Endothelial cell of umbilical vein (primary cell): ENCODE results near the gene RALGAPA1. TPM values are rescaled to one million over a fixed set of nuclear protein-coding genes. Genes with fewer than 3 reads are reported as not detected.

Experiments used
- BruUV-seq: library from RNA; stranded (reverse); fragments of 400-500 nt; replicated peaks from 2 replicates; lab custom pipeline; 2021; lab: Mats Ljungman, UMichigan
- CTCF ChIA-PET: fragments of 300-600, 350-600 bp; sonication (Branson Sonifier 250); formaldehyde crosslinking; loops from one replicate; lab custom pipeline; 2021; ENCODE audit warnings: antibody characterized with exemption, inconsistent platforms; lab: Charles Lee
- POLR2A ChIA-PET: fragments of 300-600, 350-600 bp; sonication (Branson Sonifier 250); formaldehyde crosslinking; loops from one replicate; lab custom pipeline; 2021; ENCODE audit warnings: antibody characterized with exemption, inconsistent platforms; lab: Charles Lee
- DNase-seq: peaks from one replicate; pipeline ENCODE4 v3.0.0-alpha.2; 2011; ENCODE audit warnings: low read depth, low spot score
- FAIRE-seq: peaks from 2 replicates; lab custom pipeline; 2011; peaks lifted over from hg19 to GRCh38; lab: Jason Lieb, UNC
- H2AFZ ChIP-seq: 2 replicates; pipeline ENCODE4 v1.6.0; 2012; ENCODE audit warnings: low read depth, low read length, control low read depth, inconsistent platforms
- H3K27ac ChIP-seq: 2 replicates; pipeline ENCODE4 v1.5.1; 2011; ENCODE audit warnings: low read depth, mild to moderate bottlenecking, control low read depth, low read length, moderate library complexity; ENCODE audit not compliant: insufficient read depth
- H3K27me3 ChIP-seq, 2 experiments: 2 replicates each; pipeline versions ENCODE4 v1.6.0 to v1.6.1; 2011; ENCODE audit warnings: low read length in 2 of 2, mixed read lengths in 1 of 2; ENCODE audit not compliant: control insufficient read depth in 2 of 2, insufficient read depth in 2 of 2
- H3K36me3 ChIP-seq, 2 experiments: 2 replicates in 1 of 2; 3 replicates in 1 of 2; pipeline ENCODE4 v1.5.1; 2011; ENCODE audit warnings: low read length in 2 of 2, mild to moderate bottlenecking in 1 of 2, moderate library complexity in 1 of 2; ENCODE audit not compliant: control insufficient read depth in 2 of 2, insufficient read depth in 2 of 2; ENCODE audit errors: extremely low read depth in 1 of 2
- H3K4me1 ChIP-seq: 3 replicates; pipeline ENCODE4 v1.5.1; 2011; ENCODE audit warnings: mild to moderate bottlenecking, low read length; ENCODE audit not compliant: control insufficient read depth, insufficient read depth; ENCODE audit errors: extremely low read depth
- H3K4me2 ChIP-seq: 2 replicates; pipeline ENCODE4 v1.6.1; 2011; ENCODE audit warnings: low read length, control low read depth, mixed read lengths; ENCODE audit not compliant: insufficient read depth
- H3K4me3 ChIP-seq, 3 experiments: fragments of 200-600 bp in 1 of 3; sonication (generic), shearing (Covaris generic) in 1 of 3; replicated peaks in 1 of 3; 2 replicates each; pipeline ENCODE4 v1.5.1; 2011 to 2016; ENCODE audit warnings: control low read depth in 3 of 3, low read length in 3 of 3, mild to moderate bottlenecking in 2 of 3, inconsistent platforms in 1 of 3, low read depth in 1 of 3, moderate library complexity in 1 of 3; ENCODE audit not compliant: insufficient read depth in 1 of 3
- H3K79me2 ChIP-seq: 2 replicates; pipeline ENCODE4 v1.6.0; 2012; ENCODE audit warnings: low read length, inconsistent platforms; ENCODE audit not compliant: control insufficient read depth, insufficient read depth
- H3K9ac ChIP-seq: replicated peaks from 2 replicates; pipeline ENCODE3; 2011; ENCODE audit warnings: low read length, control low read depth; ENCODE audit not compliant: insufficient read depth; ENCODE audit errors: extremely low read depth
- H3K9me1 ChIP-seq: replicated peaks from 3 replicates; pipeline ENCODE4 v1.6.0; 2011; ENCODE audit warnings: mild to moderate bottlenecking, low read length; ENCODE audit not compliant: control insufficient read depth, insufficient read depth; ENCODE audit errors: extremely low read depth
- H3K9me3 ChIP-seq: replicated peaks from 2 replicates; pipeline ENCODE4 v1.5.1; 2012; ENCODE audit warnings: low read length, inconsistent platforms; ENCODE audit not compliant: control insufficient read depth, insufficient read depth
- H4K20me1 ChIP-seq: replicated peaks from 2 replicates; pipeline ENCODE3; 2011; ENCODE audit warnings: mild to moderate bottlenecking, low read length; ENCODE audit not compliant: control insufficient read depth, insufficient read depth; ENCODE audit errors: extremely low read depth
- CTCF ChIP-seq, 2 donors: IDR thresholded peaks; 1 replicate in 1 of 2; 2 replicates in 1 of 2; pipeline ENCODE4 v1.5.1; 2011; ENCODE audit warnings: low read length in 2 of 2, mild to moderate bottlenecking in 2 of 2, moderate library complexity in 2 of 2, control low read depth in 1 of 2, inconsistent platforms in 1 of 2, low read depth in 1 of 2; ENCODE audit not compliant: insufficient read depth in 1 of 2; ENCODE audit errors: extremely low read depth in 1 of 2
- EZH2 ChIP-seq: IDR thresholded peaks from 2 replicates; pipeline ENCODE4 v1.6.1; 2012; ENCODE audit warnings: borderline replicate concordance, low read depth, mild to moderate bottlenecking, moderate library complexity, low read length, inconsistent platforms; ENCODE audit not compliant: severe bottlenecking
- FOS ChIP-seq: IDR thresholded peaks from 2 replicates; pipeline ENCODE4 v1.6.1; 2011; ENCODE audit warnings: mild to moderate bottlenecking, low read length, moderate library complexity, borderline replicate concordance; ENCODE audit not compliant: insufficient read depth
- GATA2 ChIP-seq: IDR thresholded peaks from 2 replicates; pipeline ENCODE4 v1.7.0; 2011; ENCODE audit warnings: low read depth, mild to moderate bottlenecking, moderate library complexity, mixed read lengths, low read length; ENCODE audit not compliant: insufficient read length, insufficient read depth
- JUN ChIP-seq: IDR thresholded peaks from 2 replicates; pipeline ENCODE4 v1.6.1; 2011; ENCODE audit warnings: borderline replicate concordance, low read depth; ENCODE audit not compliant: insufficient read length, insufficient read depth
- MYC ChIP-seq: IDR thresholded peaks from one replicate; pipeline ENCODE4 v1.6.1; 2011; ENCODE audit warnings: mild to moderate bottlenecking, low read depth, low read length
- POLR2A ChIP-seq: IDR thresholded peaks from 2 replicates; pipeline ENCODE4 v1.6.1; 2012; ENCODE audit warnings: low read depth, mild to moderate bottlenecking, control low read depth, low read length
- POLR2AphosphoS5 ChIP-seq: IDR thresholded peaks from 2 replicates; pipeline ENCODE4 v1.6.1; 2012; ENCODE audit warnings: low read depth, mild to moderate bottlenecking, control low read depth, low read length, moderate library complexity; ENCODE audit not compliant: insufficient read depth
- dilution Hi-C: fragments of 300-500 bp; cut with MboI; formaldehyde crosslinking; loops from one replicate; pipeline ENCODE4 v1.15.0; 2019; ENCODE audit warnings: low sequenced_read_pairs; ENCODE audit not compliant: extremely low pct_ligation_motif_present
- intact Hi-C: fragments of 100-400 bp; cut with micrococcal nuclease; formaldehyde crosslinking; loops from one replicate; pipeline ENCODE4 v1.10.0; 2022
- polyA plus RNA-seq, 4 experiments: library from polyadenylated mRNA; depleted of rRNA in 3 of 4; stranded (reverse) in 3 of 4; unstranded in 1 of 4; fragments of >200 nt; gene quantifications; 2 replicates each; pipeline versions ENCODE4 v1.2.1 to v1.2.3, GENCODE V29; 2011 to 2012; ENCODE audit warnings: missing spikeins in 1 of 4
- total RNA-seq: library from RNA; stranded (reverse); gene quantifications from 2 replicates; pipeline ENCODE4 v1.2.3, GENCODE V29; 2021
- TF ChIP-seq, protein P1 (sequence below): IDR thresholded peaks from 2 replicates; pipeline ENCODE4 v1.6.1; 2011; ENCODE audit not compliant: insufficient read depth, insufficient read length

The RALGAPA1 gene
- total and polyA plus RNA-seq, 2 donors (not counting 3 experiments of a cell fraction or from before 2014, with no cell fraction given) = 6.1 to 30.9 TPM

- H3K4me1 ChIP-seq = no peaks in the 10 kb centered on the region
- no peak overlapping the region for H3K27ac ChIP-seq
- no peaks in the 10 kb centered on the region for H3K9me3 ChIP-seq
- DNase-seq (no peak), FAIRE-seq (no peak)
- H3K79me2 ChIP-seq = no peaks in the 10 kb centered on the region
- BruUV-seq = no TSS peak
- dilution Hi-C loops (no loop called here), intact Hi-C loops (no loop called here)
- no peak overlapping the region for H3K4me2 ChIP-seq
- H3K9me1 ChIP-seq = no peaks in the 10 kb centered on the region
- TF ChIP-seq JUN (no peak), POLR2A (no peak), CTCF (IDR thresholded peaks at IDR 0.05; ENCODE audit: extremely low read depth in 1 of 2, insufficient read depth in 1 of 2, low read depth in 1 of 2, low read length in 2 of 2) (no peak), FOS (no peak), EZH2 (no peak), GATA2 (no peak), MYC (no peak), POLR2AphosphoS5 (no peak)
- TF ChIP-seq, protein P1, sequence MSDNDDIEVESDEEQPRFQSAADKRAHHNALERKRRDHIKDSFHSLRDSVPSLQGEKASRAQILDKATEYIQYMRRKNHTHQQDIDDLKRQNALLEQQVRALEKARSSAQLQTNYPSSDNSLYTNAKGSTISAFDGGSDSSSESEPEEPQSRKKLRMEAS = no peak
- no peaks in the 10 kb centered on the region for H4K20me1 ChIP-seq
- H3K9ac ChIP-seq = no peak overlapping the region
- H3K4me3 ChIP-seq = no peak overlapping the region
- ChIA-PET POLR2A (no interaction called here), CTCF (interaction anchor here (2.5 kb wide), 1 partner anchor 139 kb away, joined by 8 read pairs; no protein-coding TSS in a partner anchor)
- H2AFZ ChIP-seq = no peak overlapping the region
- H3K36me3 ChIP-seq = no peaks in the 10 kb centered on the region
- no peaks in the 10 kb centered on the region for H3K27me3 ChIP-seq
These were observed 231.0 kb downstream of the RALGAPA1 start for GRCh38 chr14:35578135-35578534.
